ENCODE results near the gene CHD9NB.

Gene CHD9NB

DNA sequence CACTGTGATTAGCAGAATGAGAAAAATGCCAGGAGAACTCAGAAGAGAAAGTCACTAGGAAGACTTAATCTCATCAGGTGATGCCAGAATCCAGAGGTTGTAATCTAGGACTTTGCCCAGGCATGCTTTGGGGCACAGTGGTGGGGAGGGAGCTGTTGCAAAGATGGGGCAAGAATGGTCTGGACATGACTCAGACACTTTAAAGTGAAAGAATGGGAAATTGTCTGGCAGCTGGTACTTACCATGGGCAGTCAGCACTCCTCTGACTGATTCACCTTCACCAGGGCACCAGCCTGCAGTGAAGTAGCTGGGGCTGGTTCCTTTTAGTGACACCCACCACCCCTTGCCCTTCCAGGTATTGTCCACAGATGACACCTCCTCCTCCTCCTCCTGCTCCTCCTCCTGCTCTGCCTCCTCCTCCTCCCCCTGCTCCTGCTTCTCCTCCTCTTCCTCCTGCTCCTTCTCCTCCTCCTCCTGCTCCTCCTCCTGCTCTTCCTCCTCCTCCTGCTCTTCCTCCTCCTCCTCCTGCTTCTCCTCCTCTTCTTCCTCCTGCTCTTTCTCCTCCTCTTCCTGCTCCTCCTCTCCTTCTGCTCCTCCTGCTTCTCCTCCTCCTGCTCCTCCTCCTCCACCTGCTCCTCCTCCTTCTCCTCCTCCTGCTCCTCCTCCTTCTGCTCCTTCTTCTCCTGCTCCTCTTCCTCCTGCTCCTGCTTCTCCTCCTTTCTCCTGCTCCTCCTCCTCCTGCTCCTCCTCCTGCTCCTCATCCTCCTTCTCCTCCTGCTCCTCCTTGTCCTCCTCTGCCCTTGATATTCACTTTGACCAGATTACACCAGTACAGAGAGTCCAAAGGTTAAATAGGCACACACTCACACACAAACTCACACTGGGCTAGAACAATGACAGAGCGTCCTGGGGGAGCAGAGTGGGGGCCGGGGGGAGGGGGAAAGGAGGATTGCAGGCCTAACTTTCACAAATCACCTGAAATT lies at the start of gene CHD9NB:
Gene CHD9NB (minus strand): TSS at position 379 of the 983 bp plus-strand sequence. CDS start 8,739 bp downstream, outside the sequence.
- DNase-seq: peak; percentile 26

DNA sequence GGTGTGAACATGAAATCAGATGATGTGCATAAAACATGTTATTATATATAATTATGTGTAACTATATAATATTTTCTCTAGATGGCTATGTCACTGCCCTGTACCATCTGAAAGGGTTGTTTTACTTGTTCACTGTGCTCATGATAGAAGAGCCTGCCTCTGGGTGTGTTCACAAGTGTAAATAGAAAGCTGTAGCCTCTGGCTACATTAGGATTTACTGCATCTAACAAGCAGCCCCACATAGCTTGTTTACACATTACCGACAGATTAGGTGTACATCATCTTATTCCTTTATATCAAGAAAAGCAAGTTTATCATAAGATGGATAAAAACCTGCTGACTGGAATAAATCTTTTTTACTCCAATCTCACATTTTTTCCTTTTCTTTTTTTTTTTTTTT lies 48.2 kb upstream of the CHD9NB start:
- DNase-seq: no peak

DNA sequence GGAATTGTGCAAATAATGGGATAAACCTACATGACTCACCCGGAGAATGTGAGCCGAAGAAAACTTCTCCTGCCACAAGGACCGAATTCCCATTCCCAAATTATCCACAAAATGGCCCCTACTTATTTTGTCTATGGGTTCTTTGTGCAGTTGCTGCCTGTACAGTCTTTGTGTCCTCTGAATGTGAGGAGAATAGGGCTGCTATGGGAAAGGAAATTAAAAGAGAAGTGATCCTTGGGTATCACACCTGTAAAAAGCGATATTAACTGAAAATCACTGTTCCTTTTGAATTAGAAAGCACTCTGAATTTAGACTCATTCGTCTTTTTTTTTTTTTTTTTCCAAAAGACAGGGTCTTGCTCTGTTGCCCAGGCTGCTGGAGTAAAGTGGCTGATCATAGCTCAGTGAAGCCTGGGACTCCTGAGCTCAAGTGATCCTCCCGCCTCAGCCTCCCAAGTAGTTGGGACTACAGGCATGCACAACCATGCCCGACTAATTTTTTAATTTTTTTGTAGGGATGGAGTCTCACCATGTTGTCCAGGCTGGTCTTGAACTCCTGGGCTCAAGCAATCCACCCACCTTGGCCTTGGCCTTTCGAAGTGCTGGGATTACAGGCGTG lies 47.5 kb upstream of the CHD9NB start:
- DNase-seq: no peak

DNA sequence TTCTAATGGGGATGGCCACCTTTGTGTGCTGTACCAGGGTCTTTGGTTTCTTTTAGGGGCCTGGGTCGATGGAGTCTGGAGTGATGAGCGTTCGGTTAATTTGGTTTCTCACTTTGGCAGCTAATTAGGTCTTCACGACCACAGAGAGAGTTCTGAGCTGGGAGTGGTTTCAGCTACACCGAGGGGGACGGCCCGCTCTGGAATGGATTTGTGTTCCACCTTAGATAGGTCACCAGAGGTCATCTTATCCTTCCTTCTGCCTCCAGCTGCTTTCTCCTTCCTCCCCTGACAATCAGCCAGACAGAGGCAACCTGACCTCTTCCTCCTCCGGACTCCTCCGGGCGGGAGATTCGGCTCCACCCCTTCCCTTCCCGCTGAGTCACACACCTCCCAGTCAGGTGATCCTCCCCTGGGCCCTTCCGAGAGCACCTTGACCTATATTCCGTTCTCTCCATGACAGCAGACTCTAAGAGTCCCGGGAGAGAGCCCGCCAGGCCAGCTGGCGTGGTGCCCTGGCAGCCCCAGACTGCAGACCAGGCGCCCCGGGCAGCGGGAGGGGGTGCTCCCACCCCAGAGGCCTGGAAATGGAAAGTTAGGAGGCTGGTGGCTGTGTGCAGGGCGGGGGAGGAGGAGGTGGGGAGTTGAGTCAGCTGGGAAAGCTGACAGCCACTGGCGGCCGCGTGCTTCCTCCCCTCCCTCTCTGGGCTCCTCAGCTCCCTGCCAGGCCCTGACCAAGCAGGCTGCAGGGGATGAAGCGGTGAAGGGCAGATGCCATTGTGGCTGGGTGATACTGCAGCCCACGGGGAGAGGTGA lies 46.8 kb upstream of the CHD9NB start:
- no peak for DNase-seq

DNA sequence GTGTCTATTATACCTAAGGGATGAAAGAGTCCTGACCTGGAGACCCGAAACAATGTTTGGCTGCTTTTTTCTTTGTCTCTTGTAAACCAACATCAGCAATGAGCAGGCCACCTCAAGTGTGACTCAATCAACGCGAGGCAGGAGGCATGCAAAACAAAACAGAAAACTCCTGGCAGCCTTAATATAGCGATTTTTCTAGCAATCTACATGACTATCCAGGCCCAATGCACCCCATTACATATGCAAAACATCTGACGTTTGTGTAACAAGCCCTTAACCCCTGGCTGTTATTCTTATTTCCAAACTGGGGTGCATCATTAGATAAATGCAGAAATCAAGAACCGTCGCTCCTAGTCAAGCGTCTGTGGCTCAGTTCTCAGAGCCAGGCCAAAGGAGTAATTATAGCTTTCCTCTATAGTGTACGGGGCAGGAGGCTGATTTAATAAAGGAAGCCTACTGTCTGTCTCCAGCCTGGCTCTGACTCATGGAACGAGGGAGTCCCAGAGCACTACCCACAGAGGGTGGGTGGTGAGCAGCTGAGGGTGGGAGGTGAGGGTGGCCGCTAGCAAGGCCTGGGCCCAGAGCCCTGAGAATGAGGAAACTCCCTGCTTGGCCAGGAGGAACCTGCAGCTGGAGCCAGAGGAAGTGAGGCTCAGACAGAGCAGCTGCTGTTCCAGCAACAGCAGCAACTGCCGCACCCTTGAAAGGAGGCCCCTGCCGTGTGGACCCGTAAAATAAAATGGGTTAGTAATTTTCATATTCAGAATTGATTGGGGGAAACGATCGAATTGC lies 46.0 kb upstream of the CHD9NB start:
- DNase-seq: peak; percentile 21

DNA sequence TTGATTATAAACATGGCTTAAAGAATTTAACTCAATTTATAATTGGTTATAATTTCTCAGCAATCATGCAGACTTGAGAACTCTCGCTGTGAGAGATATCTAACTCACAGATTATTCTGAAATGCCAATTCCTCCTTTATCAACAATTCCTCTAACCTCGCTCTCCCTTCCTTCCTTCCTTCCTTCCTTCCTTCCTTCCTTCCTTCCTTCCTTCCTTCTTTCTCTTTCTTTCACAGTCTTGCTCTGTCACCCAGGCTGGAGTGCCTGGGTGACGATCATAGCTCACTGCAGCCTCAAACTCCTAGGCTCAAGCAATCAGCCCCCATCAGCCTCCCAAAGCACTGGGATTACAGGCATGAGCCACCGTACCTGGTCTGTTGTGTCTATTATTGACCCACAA lies 44.5 kb upstream of the CHD9NB start:
- no peak for DNase-seq

DNA sequence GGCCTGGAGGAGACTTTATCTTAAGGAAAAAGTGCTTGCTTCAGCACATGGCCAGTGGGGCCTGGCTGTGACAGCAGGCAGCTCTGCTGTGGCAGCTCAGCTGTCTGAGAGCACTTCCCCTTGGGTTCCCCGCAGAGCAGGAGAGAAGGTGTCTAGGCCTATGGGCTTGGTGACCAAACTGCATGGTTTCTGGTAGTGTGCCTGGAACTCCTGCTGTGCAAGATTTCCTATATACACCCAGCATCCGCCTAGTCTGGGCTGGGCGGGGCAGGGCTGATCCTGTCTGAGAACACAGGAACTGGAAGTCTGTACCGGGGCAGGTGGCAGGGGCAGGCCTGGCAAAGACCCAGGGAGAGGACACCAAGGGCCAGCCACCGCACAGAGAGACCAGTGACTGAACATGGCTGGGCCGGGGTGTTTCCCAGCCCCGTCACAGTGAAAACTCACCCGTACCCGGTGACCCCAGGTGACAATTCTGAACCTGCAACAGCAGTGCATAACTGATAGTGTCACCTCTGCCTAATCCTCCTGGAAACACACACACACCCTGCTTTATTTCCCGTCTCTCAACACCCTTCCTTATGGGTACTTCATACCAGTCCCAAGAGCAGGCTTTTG lies 41.4 kb upstream of the CHD9NB start:
- no peak for DNase-seq

DNA sequence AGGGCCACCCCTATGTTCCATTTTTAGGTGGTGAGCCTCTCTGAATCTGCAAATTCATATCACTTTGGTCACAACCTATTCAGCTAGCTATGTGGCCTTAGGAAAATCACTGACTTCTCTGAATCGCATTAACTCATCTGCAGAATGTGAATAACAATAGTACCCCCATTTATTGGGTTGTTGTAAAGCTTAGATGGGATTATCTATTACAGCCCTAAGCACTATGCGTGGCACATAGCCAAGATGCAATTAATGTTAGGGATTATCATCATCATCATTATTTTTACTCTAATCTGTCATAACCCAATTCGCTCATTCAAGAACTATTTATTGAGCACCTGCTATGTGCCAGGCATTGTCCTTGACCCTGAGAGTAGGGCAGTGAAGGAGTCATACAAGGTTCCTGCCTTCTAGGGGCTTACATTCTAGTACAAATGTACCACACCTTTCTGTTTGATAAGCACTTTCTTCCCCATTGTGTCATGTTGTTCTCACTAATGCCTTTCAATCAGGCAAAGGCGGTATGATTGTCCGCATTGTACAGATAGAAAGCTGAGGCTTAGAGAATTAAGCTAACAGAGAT lies 40.6 kb upstream of the CHD9NB start:
- no peak for DNase-seq

DNA sequence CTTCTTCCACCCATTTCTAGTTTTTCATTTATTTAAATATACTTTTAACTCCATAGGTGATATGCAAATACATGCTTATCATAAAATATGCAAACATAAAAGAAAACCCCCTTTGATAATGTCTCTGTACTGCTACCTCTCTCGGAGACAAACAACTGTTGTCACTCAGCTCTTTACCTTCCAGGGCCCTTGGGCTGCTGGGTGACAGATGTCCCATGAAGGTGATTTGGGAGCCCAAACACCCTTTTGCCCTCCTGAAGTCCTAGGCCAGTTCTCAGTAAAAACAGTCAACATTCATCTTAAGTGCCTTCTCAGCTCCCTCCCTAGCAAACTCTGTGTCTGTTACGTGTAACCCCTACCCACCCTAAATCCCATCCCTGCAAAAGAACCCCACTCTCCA lies 39.6 kb upstream of the CHD9NB start:
- no peak for DNase-seq

DNA sequence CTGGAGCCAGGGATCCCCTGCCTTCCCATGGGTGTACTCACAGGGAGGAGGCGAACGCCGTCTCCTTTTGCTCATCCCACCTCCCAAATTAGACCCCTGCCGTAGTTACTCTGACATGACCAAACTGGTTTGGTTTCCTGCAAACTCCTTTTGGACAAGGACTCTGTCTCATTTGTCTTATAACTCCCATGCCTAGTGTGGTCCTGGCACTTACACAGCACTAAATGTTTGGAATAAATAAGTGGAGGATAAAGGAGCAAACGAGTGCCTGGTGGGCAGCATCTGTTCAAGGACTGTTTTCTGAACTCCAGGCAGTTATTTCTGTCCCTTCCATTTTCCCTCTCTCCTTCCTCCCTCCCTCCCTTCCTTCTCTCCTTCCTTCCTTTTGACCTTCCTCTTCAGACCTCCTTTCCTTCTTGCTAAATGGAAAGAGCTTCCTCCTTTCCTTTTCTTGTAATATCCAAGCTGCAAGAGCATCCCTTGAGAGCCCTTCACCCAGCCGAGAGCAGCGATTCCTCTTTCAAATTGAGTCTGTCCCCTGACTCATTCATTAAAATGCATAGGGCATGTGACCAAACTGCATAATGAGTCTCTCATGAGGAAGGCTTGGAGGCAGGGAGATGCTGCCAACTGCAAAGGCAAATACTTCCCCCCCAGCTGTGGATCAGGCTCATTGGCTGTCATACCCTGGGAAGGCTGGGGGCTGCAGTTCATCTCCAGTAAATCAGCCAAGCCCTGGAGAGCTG lies 38.9 kb upstream of the CHD9NB start:
- DNase-seq: peak; percentile 17

DNA sequence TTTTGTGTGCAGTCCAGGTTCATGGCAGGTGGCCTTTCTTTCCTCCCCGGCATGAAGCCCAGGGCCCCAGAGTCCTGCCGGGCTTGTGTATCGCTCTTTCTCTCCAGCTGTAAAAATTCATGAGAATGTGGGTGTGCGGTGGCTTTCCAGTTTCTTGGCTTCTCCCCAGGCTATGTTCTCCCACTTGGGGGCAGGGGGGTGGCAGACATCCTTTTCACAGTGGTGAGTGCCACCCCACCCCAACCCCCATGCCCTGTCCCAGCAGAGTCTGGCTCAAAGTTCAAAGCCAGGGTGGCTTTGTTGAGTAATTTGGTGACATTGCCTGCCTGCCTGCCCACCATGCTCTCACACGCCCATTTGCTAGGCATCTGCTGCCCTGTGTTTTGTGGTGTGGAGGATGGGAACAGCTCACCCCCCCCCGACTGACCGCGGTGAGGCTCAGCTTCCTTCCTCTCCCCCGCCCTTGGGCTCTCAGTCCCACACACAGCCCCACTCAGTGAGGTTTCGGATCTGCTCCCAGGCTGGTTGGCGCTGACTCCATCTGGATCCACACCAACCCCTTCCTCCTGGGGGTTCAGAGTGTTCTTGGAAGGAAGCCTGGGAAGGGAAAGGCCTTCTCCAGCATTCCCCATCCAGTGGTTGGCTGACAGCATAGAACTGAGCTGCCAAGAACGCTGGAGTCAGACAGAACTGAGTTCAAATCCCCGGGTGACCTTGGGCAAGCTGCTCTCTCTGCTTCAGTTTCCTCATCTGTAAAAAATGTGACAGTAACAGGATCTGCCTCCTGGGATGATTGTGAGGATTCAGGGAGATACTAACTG lies 38.1 kb upstream of the CHD9NB start:
- DNase-seq: peak; percentile 63

DNA sequence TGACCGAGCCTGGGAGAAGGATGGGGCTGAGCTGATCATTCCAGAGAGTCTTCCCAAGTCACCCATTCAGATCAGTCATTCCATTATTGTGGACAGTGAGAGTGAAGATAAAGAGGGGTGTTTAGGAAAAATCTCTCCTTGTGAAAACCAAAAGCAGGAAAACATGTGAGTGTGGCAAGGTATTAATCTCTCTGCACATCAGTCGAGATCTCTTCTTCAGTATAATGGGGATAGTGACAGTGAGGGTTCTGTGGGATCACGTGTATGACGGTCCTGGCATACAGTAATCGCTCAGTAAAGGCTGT lies 37.5 kb upstream of the CHD9NB start:
- DNase-seq: no peak

DNA sequence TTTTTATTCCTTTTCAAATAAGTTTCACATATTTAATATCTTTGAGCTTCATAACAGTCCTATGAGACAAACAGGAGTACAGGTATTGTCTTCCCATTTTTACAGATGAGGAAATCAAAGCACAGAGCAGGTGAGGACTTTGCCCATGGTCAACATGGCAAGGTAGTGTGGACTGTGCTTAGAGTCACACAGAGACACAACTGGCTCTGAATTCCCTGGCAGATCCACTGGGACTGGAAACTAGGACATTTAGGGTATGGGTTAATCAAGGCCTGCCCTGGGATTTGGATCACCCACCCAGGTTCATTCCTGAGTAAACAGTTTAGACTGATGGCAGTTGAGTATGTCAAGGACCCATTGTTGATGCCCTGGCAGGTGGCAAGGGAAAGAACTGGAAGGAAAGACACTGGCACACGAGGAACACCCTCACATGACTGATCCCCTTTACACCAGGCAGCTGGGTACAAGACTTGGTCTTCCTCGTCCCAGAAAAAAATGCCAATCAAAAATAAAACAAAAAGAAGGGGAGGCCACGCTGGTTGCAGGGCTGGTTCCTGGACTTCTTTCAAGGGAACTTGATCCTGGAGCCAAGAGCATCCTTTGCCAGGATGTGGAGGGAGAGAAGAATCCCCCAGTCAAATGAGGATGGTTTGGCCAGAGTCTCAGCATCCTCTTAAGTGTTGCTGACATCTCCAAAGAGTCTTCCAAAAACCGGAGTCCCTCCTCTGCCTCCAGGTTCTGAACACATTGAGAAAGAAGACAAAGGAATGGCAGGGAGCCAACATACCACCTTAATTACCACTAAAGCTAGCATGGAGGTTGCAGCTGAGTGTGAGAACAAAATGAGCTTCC lies 37.0 kb upstream of the CHD9NB start:
- no peak for DNase-seq

DNA sequence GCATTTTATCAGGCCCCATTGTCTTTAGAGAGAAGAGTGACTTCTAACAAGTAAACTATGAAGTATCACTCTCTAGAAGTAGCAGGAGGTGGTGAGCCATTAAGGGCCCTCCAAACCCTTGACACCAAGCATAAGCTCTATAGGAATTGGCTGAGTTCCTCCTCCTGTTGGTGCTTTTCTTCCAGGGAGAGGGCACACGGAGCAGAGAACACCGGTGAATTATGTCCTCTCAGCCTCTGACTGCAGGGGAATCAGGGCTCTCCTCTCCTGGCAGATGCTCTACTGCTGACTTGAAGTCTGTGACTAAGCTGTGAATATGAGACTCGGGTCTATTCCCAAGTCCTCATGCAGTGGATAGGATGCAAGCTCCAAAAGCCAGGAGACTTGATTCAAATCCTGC lies 34.4 kb upstream of the CHD9NB start:
- DNase-seq: no peak

DNA sequence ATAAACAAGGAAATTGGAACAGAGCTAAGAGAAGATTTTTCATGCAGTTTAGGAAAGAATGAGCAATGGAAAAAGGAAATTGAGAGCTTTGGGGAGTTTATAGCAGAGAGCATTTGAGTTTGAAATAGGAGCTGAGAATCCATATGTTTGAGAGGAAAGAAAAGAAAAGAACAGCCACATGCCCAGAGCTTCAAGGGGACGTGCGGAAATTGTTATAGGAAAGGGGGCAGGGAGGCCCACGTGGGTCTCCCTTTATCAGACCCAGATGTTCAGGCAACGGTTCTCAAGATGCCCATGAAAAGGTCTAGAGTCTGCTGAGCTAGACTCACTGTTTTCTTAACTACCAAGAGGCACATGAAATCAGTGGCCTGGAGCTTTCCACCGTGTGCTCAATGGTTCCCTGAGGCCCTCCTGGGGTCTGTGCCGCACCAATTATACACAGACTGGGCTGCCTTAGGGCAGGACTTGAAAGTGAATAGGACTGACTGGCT lies 33.3 kb upstream of the CHD9NB start:
- no peak for DNase-seq

DNA sequence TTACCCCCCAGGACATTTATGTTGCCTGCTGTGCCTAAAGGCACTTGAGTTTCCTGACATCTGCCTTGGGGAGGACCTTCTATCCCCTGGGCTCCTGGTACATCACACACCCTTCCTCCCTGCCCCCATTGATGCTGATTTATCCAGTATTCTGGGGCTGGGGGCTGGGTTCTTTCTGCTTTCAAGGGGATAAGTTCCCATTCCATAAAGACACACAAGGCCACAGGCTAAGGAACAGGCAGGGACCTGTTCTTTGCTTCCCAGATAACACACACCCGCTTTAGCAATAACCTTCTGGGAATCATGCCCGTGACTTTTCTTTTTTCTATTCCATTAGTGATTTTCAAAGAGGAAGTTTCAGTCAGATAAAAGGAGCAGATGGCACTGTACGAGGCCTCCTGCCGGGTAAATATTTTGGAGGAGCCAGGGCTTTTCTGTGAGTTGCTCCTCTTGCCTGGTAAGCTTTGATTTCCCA lies 32.7 kb upstream of the CHD9NB start:
- DNase-seq: no peak

DNA sequence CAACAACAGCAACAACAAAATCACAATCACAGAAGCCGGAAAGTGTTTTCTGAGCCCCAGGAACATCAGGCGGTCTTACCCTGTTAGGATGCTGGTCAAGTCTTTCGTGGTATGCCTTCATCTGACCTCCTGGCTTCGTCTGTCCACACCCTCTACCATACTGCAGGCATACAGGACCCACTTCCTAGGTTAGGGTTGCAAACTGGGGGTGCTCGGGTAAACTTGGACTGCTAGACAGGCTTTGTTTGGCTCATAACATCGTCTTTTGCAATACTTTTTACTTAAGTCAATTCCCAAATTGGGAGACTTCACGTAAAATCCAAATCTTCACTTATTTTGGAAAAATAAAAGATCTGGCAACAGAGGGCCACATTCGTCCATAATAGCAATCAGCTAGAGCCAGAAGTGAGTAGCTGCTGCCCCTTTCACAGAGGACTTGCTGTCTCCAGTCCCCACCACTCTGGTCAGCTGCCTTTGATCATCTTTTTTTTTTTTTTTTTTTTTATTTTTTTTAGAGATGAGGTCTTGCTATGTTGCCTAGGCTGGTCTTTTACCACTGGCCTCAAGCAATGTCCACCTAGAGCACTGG lies 32.1 kb upstream of the CHD9NB start:
- no peak for DNase-seq

DNA sequence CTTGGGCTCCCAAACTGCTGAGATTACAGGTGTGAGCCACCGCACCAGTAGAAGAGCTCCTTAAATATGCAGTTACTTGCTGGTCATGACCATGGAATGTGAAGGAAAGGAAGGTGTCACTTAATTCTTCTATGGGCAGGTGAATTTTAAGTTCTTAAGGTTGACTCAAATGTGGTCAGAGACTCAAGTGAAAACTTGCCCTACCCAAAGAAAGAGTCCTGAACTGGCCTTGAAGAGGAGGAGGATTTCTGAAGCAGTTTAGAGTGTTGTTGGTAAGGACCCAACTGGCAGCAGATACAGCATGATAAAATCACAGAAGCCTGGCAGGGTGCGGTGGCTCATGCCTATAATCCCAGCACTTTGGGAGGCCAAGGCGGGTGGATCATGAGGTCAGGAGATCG lies 31.4 kb upstream of the CHD9NB start:
- DNase-seq: no peak

Data from GOT3 (cell line).